HepG2 (cell line): ENCODE results near the gene HDHD3. TPM values are rescaled to one million over a fixed set of nuclear protein-coding genes. Genes with fewer than 3 reads are reported as not detected.

Experiments used
- HOXD1 ChIP-seq: sonication (generic); formaldehyde crosslinking; IDR thresholded peaks from 2 replicates; pipeline ENCODE4 v1.5.0; 2020; ENCODE audit warnings: missing genetic modification reagents
- JUNB ChIP-seq: sonication (generic); formaldehyde crosslinking; IDR thresholded peaks from 2 replicates; pipeline ENCODE4 v1.8.0; 2022; ENCODE audit warnings: missing genetic modification reagents, mild to moderate bottlenecking, borderline replicate concordance
- KDM5B ChIP-seq: sonication (generic); formaldehyde crosslinking; IDR thresholded peaks from 2 replicates; pipeline ENCODE4 v1.4.0; 2020; ENCODE audit warnings: missing genetic modification reagents, mild to moderate bottlenecking, borderline replicate concordance
- MED1 ChIP-seq: sonication (generic); formaldehyde crosslinking; IDR thresholded peaks from 2 replicates; pipeline ENCODE4 v1.4.0; 2020; ENCODE audit warnings: missing genetic modification reagents
- NR2F6 ChIP-seq, 2 experiments: IDR thresholded peaks; 2 replicates each; pipeline ENCODE4 v1.6.1; 2016; ENCODE audit warnings: antibody characterized with exemption in 1 of 2, mild to moderate bottlenecking in 1 of 2
- PATZ1 ChIP-seq: sonication (generic); formaldehyde crosslinking; IDR thresholded peaks from 2 replicates; pipeline ENCODE4 v1.4.0; 2020; ENCODE audit warnings: missing genetic modification reagents
- PLSCR1 ChIP-seq: sonication (generic); formaldehyde crosslinking; IDR thresholded peaks from 2 replicates; pipeline ENCODE4 v1.5.0; 2020; ENCODE audit warnings: missing genetic modification reagents, mild to moderate bottlenecking, borderline replicate concordance
- RARG ChIP-seq: sonication (generic); formaldehyde crosslinking; IDR thresholded peaks from 2 replicates; pipeline ENCODE4 v1.4.0; 2020; ENCODE audit warnings: low read depth, mild to moderate bottlenecking, missing genetic modification reagents
- TFDP2 ChIP-seq: sonication (generic); formaldehyde crosslinking; IDR thresholded peaks from 2 replicates; pipeline ENCODE4 v1.4.0; 2020; ENCODE audit warnings: missing genetic modification reagents
- TMF1 ChIP-seq: sonication (generic); formaldehyde crosslinking; IDR thresholded peaks from 2 replicates; pipeline ENCODE4 v1.8.1; 2022; ENCODE audit warnings: low read depth, missing genetic modification reagents
- ZBTB14 ChIP-seq: sonication (generic); formaldehyde crosslinking; IDR thresholded peaks from 2 replicates; pipeline ENCODE4 v1.4.0; 2020; ENCODE audit warnings: missing genetic modification reagents
- ZNF407 ChIP-seq: sonication (generic); formaldehyde crosslinking; IDR thresholded peaks from one replicate; pipeline ENCODE4 v1.5.1; 2020; ENCODE audit warnings: mild to moderate bottlenecking, missing genetic modification reagents; ENCODE audit errors: not compliant biosample characterization
- ZNF674 ChIP-seq: sonication (generic); formaldehyde crosslinking; IDR thresholded peaks from 2 replicates; pipeline ENCODE4 v1.5.0; 2020; ENCODE audit warnings: low read depth, mild to moderate bottlenecking, missing genetic modification reagents
- polyA plus RNA-seq, 8 experiments: library from polyadenylated mRNA; depleted of rRNA in 3 of 8; stranded (reverse) in 7 of 8; unstranded in 1 of 8; fragments of >200 nt; fragmentation: Illumina TruSeq in 4 of 8; extraction: Trizol in 4 of 8; gene quantifications; 2 replicates each; pipeline versions ENCODE4 v1.2.1 to v1.2.3, GENCODE V29; 2011 to 2016; ENCODE audit warnings: low read depth in 4 of 8, missing spikeins in 1 of 8, mixed read lengths in 1 of 8; ENCODE audit not compliant: insufficient read depth in 1 of 8
- total RNA-seq, 5 experiments: library from RNA; depleted of rRNA; stranded (reverse); fragments of >200 nt; fragmentation: Illumina TruSeq; extraction: Trizol; gene quantifications; 2 replicates each; pipeline ENCODE4 v1.2.3, GENCODE V29; 2016; ENCODE audit warnings: low read depth in 1 of 5

Gene HDHD3
- total and polyA plus RNA-seq, 2 of the 13 experiments (the other 11 are each of a cell fraction or from before 2014, with no cell fraction given) = 23.1 to 38.5 TPM

- TF ChIP-seq TMF1 (CRISPR knock-in tag) (no peak), ZNF407 (peak; percentile 61), KDM5B (peak; percentile 93), MED1 (CRISPR knock-in tag) (peak; percentile 44; the same call in 1 of the 2 replicates), RARG (CRISPR knock-in tag) (no peak), JUNB (CRISPR knock-in tag) (peak; percentile 53), HOXD1 (CRISPR knock-in tag) (0 out of 2 replicates have a peak, but pooled peaks have one; percentile 44), NR2F6 (IDR thresholded peaks at IDR 0.05) (no peak; the same call in 1 of the 2 replicates), NR2F6 (CRISPR knock-in tag; IDR thresholded peaks at IDR 0.05) (peak; percentile 43; the same call in 1 of the 2 replicates), ZNF674 (CRISPR knock-in tag) (no peak), PATZ1 (CRISPR knock-in tag) (peak; percentile 64; the same call in 1 of the 2 replicates), TFDP2 (CRISPR knock-in tag) (peak; percentile 28; the same call in 1 of the 2 replicates), ZBTB14 (CRISPR knock-in tag) (no peak), PLSCR1 (CRISPR knock-in tag) (0 out of 2 replicates have a peak, but pooled peaks have one; percentile 40)
Measured at GRCh38 chr9:113376634-113377567, at the start of gene HDHD3 (continued).
